Measurements from ENCODE around the gene AGR3.
"Not testable (repeated sequence)": the region's sequence is repeated elsewhere in the genome, so short reads cannot be mapped to it uniquely, and the experiment has no call there.

AGR3 gene

DNA sequence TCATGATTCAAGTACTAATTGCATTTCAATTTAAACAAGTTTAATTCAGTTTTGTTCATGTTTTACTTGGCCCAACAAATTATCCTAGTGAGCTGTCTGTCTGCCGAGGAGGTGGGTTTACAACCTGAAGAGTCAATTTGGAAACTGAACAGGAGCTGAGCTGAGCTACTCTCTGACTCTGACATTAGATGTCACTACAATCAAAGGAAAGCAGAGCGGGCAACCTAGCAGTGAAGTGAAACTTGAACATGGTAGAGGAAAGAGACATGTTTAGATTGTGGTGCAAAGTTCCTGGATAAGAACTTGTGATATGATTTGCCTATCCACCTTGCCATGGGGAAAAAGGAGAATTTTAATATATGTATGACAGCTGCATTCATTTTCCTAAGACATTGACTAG, 9.6 kb upstream of the AGR3 start:
- DNase-seq (ENCODE audit: low read depth): no peak

DNA sequence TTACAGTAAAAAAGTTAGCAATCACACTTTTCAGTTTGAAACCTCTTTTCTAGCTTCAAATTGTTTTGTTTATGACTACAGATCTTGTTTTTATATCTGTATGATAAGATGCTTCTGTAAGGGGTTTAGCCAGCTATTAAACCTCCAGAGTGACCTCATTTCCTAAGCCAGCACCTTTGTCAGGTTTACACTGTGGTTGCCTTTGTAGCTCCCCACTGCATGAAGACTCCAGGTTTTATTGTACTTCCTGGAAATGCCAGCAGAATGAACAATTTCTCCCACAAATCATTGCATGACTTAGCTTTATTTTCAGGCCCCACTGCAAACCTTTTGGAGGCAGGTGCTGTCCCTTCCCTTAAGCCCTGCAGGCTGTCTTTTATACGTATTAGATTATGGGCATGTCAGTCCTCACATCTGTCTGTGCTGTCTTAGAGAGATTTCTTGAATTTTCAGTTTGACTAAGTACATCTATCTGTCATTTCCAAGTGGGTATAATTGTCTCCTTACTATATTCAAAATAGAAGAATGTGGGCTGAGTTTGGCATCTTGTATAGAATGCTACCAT, 8.2 kb upstream of the AGR3 start:
- DNase-seq (ENCODE audit: low read depth): no peak

DNA sequence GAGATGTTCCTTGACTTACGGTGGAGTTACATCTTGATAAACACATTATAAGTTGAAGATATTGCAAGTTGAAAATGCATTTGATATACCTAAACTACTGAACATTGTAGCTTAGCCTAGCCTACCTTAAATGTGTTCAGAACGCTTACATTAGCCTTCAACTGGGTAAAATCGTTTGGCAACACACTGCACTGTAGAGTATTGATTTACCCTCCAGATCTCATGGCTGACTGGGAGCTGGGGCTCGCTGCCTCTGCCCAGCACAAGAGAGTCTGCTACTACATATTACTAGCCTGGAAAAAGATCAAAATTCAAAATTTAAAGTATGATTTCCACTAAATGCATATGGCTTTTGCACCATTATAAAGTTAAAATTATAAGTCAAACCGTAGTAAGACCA, 7.5 kb upstream of the AGR3 start:
- DNase-seq (ENCODE audit: low read depth): no peak

DNA sequence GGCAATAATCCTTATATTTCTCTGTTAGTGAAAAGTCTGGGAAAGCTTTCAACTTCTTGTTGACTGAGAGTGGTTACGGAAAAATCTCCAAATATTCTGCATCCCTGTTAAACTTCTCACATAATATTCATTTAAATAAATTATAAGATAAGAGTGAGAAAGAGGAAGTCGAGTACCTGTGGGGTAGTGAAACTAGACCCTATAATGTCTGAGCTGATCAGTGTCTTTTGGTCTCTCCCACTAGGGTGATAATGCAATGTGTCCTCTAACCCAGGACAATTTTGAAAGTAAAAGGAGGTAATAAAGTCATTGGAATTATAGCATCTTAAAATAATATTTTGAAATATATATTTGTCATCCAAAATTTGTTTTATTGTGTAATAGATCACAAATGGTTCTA, 2.1 kb upstream of the AGR3 start:
- no peak for DNase-seq (ENCODE audit: low read depth)

DNA sequence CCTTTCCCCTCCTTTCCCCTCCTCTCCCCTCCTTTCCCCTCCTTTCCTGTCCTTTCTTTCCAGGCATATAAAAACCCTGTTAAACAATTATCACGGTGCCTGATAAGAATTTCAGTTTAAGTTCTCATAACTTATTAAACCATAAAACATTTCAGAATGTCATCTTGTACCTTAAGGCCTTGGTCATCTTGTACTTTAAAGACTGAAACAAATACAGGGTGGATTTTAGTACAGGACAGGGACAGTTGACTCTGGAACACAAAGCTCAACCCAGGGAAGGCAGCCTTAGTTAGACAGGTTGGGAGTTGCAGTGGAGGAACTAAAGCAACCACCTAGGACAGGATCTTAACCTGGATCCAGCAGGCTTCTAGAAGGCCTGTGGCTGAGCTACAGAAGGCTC, 1.2 kb downstream of the AGR3 start:
- no peak for DNase-seq (ENCODE audit: low read depth)

DNA sequence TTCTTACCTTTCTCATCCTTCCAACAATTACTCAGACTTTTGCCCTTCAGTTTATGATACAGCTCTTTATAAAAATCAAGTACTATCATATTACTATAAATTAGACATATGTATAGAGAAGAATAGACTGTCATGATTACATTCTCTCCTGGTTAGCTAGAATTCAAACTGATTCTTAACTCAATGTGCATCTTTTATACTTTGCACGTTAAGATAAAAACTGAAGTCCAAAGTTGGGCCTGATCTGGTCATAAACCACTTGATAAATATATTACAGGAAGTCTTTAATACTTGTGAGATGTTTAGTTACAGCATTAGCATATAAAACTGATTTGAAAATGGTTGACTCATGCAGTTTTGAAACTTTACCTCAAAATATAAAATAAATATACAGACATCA, 2.6 kb downstream of the AGR3 start:
- no peak for DNase-seq (ENCODE audit: low read depth)

DNA sequence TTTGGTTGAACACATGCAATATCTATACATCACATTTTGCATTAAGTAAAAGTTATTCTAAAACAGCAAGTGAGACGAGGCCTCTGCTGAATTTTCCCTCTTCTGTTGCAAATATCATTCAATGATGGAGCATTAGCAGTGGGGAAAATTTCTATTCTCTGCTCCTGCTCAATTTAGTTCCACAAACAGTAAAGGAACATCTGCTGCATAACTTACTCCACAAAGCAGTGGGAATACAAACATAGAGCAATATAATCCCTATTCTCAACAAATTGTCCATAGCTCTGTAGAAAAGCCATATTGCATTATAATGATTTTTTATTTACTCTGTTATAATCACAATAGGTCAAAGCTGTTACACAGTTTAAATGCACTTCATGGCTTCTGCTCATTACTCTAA, 5.9 kb downstream of the AGR3 start:
- DNase-seq (ENCODE audit: low read depth): no peak

DNA sequence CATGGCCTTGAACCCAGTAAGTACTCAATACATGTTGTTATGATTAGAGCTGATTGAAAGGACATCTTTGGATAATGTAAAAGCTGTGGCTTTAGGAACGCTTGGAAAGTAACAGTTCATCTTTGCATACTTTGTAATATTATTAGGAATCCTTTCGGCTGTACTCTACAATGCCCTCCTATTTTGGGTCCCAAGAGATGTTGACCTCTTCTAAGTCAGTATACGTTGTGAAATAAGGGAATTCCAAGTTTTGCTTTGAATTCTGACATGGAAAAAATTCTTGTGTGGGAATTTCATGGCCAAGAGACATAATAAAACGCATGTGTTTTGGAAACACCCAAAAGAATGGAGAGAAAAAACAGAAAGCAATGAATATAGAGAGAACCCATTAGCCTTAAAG, 7.7 kb downstream of the AGR3 start:
- no peak for DNase-seq (ENCODE audit: low read depth)

DNA sequence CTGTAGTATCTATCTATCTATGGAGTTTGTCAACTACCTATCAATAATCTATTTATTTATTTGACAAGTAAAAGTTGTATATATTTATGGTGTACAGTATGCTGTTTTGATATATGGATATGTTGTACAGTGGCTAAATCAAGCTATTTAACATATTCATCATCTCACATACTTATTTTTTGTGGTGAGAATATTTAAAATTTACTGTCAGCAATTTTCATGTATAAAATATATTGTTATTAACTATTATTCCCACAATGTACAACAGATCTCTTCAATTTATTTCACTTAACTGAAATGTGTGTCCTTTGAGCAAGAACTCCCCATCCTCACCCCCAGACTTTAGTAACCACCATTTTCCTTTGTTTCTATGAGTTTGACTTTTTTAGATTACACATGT, 14.5 kb downstream of the AGR3 start:
- no peak for DNase-seq (ENCODE audit: low read depth)

DNA sequence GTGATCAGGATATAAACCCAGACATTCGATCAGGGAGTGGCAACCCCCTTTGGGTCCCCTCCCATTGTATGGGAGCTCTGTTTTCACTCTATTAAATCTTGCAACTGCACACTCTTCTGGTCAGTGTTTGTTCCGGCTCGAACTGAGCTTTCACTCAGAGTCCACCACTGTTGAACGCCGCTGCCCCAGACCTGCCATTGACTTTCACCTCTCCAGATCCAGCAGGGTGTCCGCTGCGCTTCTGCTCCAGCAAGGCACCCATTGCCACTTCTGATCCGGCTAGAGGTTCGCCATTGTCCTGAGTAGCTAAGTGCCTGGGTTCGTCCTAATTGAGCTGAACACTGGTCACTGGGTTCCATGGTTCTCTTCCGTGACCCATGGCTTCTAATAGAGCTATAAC, 28.6 kb downstream of the AGR3 start:
- DNase-seq (ENCODE audit: low read depth): not testable (repeated sequence)

DNA sequence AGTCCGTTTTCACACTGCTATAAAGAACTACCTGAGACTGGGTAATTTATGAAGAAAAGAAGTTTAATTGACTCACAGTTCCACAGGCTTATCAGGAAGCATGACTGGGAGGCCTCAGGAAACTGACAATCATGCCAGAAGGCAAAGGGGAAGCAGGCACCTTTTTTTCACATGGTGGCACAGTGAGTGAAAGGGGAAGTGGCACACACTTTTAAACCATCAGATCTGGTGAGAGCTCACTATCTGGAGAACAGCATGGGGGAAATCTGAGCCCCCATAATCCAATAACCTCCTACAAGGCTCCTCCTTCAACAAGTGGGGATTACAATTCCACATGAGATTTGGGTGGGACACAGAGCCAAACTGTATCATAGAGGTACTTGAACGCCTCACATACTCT, 30.0 kb downstream of the AGR3 start:
- DNase-seq (ENCODE audit: low read depth): no peak

DNA sequence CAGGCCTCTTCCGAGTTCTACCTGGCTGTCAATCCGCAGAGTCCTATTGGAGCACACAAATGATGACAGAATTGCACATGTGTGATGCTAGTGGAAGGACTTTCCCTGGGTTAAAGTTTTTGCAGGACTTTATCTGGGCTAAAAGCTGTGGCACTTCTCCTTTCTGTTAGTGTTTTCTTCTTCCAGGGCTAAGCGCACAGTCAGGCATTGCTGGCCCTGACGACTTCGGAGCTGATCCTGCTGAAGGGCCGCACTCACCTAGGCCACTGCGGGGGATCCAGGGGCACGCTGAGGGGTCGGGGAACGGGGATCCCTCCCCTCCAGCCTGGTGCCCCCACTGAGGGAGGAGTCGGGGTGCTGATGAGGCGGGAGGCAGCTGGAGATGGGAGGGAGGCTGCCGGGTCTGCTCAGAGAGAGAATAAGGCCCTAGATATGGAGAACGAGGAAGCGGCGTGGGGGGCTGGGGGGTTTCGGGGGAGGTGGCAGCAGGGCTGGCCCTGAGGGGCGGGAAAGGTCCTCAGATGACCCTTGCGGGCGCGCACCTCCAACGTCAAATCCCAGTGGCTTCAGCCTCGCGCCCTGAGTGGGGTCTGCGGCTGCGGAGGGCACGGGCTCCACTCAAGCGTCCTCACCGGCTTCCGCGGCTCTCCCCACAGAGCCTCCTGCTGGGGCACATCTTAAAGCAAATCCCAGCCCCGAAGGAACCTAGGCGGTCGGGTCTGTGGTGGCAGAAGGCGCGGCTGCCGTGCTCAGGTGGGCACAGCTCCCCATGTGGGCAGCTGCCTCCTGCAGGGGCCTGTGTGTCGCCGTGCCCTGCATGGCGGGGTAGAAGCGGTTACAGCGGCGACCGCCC, 30.9 kb downstream of the AGR3 start:
- DNase-seq (ENCODE audit: low read depth): no peak

DNA sequence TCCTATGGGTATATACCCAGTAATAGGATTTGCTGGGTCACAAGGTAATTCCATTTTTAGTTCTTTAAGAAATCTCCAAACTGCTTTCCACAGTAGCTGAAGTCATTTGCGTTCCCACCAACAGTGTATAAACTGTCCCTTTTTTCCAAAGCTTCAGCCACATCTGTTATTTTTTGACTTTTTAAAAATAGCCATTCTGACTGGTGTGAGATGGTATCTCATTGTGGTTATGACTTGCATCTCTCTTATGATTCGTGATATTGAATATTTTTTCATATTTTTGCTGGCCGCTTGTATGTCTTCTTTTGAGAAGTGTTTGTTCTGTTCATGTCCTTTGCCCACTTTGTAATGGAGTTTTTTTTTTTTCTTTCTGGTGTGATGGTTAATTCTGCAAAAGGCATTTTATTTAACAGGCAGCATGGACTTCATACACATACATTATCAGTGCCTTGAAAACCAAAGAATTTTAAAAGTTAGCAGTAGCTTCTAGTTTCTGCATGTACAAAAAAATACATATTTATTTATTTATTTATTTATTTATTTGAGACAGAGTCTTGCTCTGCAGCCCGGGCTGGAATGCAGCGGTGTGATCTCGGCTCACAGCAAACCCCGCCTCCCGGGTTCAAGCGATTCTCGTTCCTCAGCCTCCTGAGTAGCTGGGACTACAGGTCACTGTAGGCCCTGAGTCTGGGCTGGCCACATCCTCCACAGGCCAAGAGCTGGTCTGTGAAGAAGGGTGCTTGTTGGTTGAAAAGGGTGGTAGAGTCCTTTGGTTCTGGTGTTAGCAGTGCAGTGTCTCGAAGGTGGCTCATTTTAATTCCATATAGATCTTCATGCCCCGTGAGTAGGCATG, 32.3 kb downstream of the AGR3 start:
- no peak for DNase-seq (ENCODE audit: low read depth)

DNA sequence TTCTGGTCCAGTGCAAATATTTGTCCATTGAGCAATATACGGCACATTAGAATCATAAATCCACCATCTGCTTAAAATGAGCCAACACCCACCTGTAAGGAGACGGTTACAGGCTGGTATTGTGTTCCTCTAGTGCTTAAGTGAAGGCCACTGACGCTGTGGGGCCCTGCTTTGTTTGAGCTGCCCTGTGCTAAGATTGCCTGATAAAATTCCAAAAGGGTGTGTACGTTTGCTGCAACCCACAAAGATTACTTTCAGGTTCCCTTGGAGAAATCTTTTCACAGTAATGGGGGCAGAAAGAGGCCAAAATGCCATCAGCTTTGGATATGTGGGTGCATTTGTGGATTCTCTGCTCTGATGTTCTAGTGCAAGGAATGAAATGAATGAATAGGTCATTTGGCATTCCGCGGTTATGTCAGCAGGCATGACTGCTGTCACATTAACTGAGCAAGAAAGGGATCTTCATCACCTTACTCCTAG, 34.4 kb downstream of the AGR3 start:
- no peak for DNase-seq (ENCODE audit: low read depth)

DNA sequence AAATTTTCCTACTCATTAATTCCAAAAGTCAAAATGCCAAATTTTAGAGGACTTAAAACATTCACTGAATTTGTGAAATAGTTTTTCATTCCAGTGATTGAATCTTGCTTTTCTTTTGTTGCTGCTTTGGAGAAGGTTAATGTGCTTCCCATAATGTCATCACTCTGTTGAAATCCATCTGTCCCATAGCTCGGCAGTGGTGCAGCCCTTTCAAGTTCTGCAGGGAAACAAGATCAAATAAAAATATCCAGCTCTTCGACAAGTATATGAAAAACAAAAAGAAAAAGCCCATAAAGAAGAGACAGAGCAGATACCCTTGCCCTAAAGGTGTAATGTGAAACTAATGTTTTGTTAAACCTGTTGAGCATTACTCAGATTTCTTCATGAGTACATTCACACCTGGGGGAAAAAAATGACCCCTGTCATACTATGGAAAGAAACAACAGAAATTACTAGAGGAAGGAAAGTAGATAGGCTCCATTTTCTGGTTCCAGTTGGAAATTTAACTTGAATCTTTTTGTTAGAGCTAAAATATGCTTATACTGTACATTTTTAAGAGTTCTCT, 35.1 kb downstream of the AGR3 start:
- DNase-seq (ENCODE audit: low read depth): no peak

DNA sequence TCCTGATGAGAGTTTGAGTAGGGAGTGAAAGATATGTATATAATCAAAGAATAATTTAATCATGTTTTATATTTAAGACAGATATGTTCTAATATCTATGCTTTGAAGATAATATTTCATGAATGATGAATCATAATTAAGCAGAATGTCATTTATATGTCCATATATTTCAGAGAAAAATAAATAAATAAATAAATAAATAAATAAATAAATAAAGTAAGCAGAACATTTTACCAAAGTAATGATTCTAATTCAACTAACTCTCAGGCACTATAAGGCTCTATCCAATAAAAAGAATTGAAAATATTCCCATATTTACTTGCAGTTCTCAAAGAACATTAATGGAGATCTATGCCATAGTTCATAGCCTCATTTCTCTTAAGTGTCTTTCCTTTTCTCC, 36.0 kb downstream of the AGR3 start:
- DNase-seq (ENCODE audit: low read depth): no peak

DNA sequence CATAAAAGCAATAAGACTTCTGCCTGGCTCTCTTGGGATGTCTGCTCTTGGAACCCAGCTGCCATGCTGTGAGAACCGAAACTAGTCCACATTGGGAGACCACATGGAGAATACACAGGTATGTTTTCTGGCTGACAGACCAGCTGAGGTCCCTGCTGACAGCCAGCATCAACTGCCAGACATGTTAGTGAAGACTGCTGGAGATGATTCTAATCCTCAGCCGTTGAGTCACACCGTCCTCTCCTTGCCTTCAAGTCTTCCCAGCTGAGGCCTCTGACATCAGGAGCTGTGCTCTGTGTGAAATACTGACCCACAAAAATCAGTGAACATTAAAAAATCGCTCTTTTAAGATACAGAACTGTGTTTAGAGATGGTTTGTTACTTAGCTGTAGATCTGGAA, 40.1 kb downstream of the AGR3 start:
- DNase-seq (ENCODE audit: low read depth): no peak

DNA sequence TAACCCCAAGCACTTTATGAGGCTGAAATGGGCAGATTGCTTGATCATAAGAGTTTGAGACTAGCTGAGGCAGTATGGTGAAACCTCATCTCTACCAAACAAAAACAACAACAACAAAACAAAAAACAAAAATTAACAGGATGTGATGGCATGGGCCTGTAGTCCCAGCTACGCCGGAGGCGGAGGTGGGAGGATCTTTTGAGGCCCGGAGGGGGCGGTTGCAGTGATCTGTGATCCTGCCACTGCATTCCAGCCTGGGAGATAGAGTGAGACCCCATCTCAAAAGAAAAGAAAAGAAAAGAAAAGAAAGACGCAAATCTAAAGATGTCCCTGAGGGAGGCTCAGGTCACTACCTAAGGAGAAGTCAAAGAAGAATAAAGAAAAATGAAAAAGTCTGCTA, 41.7 kb downstream of the AGR3 start:
- no peak for DNase-seq (ENCODE audit: low read depth)

DNA sequence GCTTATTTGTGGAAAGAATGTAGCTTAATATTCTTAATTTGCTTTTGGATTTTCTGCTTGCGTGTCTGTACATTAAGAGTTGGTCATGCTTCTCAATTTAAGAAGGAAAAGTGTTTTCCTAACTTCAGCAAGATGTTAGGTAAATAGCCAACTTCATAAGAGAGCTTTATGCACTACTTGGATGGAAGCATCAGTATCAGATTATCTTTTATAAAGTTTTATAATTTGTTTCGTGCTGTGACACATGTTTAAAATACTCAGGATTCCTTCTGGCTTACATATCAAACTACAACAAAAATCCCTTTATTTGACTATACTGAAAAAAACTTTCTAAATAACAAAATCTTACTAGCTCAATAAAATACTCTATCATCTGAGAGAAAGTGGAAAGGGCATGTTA, 42.1 kb downstream of the AGR3 start:
- DNase-seq (ENCODE audit: low read depth): no peak

DNA sequence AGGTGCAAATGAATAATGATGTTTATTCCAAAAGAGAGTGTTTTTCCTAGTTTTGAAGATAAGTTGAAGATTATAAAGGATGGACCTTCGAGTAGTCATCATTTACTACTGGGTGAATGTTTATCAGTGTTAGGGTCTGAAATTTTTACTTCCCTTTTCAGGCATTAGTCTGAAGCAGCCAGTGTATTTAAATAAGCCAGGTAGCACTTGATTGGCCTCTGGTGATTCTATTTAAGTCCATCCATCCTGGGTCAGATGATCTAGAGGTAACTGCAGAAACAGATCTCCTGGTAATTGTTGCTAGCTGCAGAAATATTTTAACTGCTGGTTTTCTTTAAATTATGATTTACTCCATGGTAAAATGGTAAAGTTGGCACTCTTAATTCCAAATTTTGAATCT, 42.9 kb downstream of the AGR3 start:
- DNase-seq (ENCODE audit: low read depth): no peak

DNA sequence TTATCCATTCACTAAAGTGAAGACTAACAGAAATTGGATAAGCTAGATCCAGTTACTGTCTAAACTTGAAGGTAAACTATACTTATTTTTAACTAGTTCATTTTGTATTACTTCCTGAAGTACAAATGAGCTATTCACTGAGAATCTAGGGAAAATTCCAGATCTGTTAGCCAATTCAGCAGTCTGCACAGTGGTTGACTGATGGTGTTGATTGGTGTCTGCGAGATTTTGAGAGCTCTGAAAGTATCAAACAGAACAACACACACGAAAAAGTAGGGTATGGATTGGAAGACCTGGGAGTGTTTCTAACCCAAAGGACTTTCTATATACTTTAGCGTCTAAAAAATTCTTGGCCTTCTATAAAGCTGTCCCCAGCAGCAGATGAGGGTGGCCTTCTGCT, 43.4 kb downstream of the AGR3 start:
- DNase-seq (ENCODE audit: low read depth): no peak

DNA sequence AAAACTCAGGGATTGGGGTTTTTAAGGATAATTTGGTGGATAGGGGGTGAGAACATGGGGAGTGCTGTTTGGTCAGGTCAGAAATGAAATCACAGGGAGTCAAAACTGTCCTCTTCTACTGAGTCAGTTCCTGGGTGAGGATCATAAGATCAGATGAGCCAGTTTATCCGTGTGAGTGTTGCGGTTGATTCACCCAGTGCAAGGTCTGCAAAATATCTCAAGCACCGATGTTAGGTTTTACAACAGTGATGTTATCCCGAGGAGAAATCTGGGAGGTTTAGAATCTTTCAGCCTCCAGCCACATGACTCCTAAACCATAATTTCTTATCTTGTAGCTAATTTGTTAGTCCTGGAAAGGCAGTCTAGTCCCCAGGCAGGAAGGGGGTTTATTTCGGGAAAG, 45.3 kb downstream of the AGR3 start:
- DNase-seq (ENCODE audit: low read depth): no peak

DNA sequence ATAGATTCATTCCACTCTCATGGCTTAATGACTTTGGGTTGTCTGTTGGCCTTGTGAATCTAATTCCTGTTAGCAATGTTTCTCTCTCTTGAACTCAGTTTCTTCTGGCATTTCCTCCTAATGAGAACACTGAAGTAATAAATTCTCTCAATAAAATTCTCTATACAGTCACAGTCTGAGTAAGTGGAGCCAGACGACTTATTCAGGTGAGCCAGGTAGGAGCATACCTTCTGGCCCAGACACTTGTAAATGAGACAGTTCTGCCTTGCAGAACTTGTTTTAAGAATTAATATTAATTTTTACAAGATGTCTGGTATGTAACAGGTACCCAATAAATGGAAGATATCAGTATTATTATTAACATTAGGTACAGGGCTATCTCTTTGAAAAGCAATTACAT, 48.4 kb downstream of the AGR3 start:
- DNase-seq (ENCODE audit: low read depth): no peak

Measured in stimulated activated CD8-positive, alpha-beta memory T cell treated with anti-CD3 and anti-CD28 coated beads, Interleukin-12 subunit alpha, Interleukin-12 subunit beta, amount 100 ng/mL, for 4 hours (primary cell).